Measurements from ENCODE around the gene TENT4B.

DNA sequence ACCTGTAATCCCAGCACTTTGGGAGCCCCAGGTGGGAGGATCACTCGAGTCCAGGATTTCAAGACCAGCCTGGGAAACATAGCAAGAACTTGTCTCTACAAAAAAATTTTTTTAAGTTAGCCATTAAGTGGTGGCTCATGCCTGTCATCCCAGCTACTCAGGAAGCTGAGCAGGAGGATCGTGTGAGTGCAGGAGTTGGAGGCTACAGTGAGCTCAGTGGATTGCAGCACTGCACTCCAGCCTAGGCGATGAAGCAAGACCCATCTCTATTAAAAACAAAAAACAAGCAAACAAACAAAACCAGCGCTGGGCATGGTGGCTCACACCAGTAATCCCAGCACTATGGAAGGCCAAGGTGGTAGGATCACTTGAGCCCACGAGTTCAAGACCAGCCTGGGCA, 49.3 kb upstream of the TENT4B start:
- TF ChIP-seq POLR2A (IDR thresholded peaks at IDR 0.05): no peak
- TF ChIP-seq, protein P1, sequence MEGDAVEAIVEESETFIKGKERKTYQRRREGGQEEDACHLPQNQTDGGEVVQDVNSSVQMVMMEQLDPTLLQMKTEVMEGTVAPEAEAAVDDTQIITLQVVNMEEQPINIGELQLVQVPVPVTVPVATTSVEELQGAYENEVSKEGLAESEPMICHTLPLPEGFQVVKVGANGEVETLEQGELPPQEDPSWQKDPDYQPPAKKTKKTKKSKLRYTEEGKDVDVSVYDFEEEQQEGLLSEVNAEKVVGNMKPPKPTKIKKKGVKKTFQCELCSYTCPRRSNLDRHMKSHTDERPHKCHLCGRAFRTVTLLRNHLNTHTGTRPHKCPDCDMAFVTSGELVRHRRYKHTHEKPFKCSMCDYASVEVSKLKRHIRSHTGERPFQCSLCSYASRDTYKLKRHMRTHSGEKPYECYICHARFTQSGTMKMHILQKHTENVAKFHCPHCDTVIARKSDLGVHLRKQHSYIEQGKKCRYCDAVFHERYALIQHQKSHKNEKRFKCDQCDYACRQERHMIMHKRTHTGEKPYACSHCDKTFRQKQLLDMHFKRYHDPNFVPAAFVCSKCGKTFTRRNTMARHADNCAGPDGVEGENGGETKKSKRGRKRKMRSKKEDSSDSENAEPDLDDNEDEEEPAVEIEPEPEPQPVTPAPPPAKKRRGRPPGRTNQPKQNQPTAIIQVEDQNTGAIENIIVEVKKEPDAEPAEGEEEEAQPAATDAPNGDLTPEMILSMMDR (IDR thresholded peaks at IDR 0.05): no peak
